GM19351 (cell line): ENCODE data around the gene CNTN4.

ENCODE experiments used
- ATAC-seq: cut with Tn5 transposase; IDR thresholded peaks from one replicate; pipeline ENCODE4 v1.9.1; 2021; ENCODE audit warnings: mild to moderate bottlenecking, moderate library complexity; ENCODE audit not compliant: unreplicated experiment

CNTN4 gene

GRCh38 chr3:3081381-3082233 lies 982.9 kb downstream of the CNTN4 start:
- ATAC-seq: peak; percentile 29

GRCh38 chr3:3082234-3082924 lies 983.7 kb downstream of the CNTN4 start:
- peak; percentile 70 for ATAC-seq

- ATAC-seq: no peak
These were observed 986.2 kb downstream of the CNTN4 start for GRCh38 chr3:3084890-3085289.

- ATAC-seq: peak; percentile 30
These were observed 987.1 kb downstream of the CNTN4 start for GRCh38 chr3:3085782-3086181.

DNA sequence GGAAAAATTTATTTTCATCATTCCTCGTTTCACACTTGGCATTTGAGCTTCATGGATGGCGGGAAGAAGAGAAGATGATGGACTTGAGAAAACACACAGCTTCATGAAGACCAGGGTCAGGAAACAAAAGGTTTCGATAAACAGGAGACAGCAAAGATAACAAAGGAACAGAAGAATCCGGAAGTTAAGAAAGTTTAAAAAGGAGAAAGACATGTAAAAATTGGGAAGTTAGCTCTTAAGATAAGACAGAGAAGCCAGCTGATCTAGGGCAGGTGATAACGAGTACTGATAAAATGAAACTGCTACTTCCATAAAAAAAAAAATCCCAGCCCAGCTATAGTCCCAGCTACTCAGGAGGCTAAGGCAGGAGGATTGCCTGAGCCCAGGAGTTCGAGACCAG lies 987.6 kb downstream of the CNTN4 start:
- ATAC-seq: no peak

DNA sequence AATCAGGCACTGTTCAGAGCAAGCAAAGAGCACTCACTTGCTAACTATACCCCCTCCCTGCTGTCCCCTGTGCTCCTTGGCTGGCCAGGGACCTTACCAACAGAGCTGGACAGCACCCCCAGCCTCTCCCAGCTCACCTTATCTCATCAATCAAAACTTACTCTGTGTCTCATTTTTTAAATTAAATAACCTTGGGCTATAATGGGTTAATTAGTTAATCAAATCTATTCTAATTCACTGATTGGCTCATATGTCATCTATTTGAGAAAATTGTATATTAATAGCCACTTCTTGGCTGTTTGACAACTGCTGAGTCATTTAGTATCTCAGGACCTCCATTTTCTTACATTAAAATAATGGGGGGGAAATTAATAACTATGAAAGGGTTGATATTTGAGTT lies 988.6 kb downstream of the CNTN4 start:
- ATAC-seq: no peak

GRCh38 chr3:3087716-3088465 lies 989.2 kb downstream of the CNTN4 start:
- ATAC-seq: no peak

- peak; percentile 97 for ATAC-seq
These were observed 990.4 kb downstream of the CNTN4 start for GRCh38 chr3:3089017-3089416.

DNA sequence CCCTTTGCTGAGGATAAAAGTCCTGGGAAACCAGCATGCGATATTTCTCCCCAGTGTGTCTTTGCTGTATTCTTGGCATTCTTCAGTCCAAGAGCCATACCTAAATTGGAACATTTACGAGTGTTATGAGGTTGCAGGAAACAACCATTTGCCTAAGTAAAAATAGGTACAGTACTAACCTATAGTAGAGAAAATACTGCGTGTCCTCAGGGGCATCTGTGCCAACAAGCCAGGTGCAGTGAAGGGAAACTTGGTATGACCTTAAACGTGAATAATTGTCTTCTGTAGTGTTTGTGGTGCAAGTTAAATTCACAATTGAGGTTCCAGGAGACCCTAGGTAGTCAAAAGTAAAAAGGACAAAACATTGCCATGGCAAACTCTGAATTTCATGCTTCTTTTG lies 999.3 kb downstream of the CNTN4 start:
- no peak for ATAC-seq

DNA sequence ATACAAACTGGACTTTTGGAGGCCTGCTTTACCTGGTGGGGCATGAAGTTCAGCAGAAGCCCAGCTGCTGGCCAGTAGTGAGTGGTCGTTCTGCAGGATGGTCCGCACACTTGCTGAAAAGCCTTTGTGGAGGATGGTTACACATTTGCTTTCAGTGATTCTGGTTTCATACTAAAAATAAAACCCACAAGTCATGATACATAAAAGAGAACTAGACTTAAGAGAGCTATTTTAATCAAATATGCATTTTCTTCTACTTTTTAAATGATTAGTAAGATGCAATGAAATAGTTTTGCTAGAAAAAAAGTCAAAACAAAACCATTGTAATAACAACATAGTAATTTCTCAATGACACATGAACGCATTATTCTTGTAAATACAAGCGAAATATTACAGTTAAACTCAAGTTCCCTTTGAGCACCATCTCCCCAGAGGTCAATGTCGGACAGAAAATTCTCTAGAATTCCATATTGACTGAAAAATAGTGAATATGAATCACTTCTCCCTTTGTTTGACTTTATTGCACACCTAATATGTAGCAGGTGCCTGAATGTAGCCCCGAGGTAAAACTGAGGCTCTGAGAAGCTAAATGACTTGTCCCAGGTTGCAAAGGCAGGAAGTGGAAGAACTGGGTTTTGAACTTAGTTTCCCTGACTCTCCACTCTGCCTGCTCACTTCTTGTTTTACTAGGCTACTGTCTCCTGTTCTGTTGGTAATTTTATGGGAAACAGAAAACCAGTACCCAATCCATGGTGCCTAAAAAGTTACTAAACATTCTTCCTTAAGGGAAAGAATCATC lies 1003.2 kb downstream of the CNTN4 start:
- peak; percentile 66 for ATAC-seq

- ATAC-seq: no peak
These were observed 1004.1 kb downstream of the CNTN4 start for GRCh38 chr3:3102751-3103150.

DNA sequence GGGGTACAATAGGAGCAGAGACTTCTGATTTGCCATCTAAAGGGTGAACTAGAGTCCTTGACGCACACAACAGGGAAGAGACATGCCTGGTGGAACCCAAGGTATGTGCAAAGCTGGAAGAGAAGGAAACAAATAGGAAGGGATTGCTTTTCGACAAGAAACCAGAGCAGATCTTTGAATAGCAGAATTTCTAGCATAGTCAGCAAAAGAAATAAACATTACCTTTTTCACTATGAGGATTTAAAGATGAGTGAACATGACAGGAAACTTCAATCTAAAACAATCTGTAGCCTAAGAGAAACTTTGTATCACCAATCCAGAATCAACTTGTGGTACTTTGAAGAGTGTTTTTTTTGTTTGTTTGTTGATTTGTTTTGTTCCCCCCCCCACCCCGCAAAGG lies 1006.6 kb downstream of the CNTN4 start:
- no peak for ATAC-seq

DNA sequence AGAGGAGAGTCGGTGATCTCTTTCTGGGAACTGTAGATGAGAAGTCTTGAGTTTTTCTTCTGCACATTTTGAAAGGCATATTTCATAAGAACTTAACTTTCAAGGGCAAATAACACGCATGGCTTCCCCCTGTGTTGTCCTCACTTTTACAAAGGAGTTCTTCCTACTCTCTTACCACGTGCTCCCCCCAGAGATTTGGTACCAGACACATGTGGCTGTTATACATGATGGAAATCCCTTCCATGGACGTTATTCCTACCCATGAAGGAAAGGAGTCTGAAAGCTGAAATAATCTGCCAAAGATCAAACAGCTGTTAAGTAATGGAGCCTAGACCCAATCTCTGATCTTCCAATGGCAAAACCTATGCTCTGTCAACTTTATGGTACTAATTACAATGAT lies 1007.1 kb downstream of the CNTN4 start:
- no peak for ATAC-seq

DNA sequence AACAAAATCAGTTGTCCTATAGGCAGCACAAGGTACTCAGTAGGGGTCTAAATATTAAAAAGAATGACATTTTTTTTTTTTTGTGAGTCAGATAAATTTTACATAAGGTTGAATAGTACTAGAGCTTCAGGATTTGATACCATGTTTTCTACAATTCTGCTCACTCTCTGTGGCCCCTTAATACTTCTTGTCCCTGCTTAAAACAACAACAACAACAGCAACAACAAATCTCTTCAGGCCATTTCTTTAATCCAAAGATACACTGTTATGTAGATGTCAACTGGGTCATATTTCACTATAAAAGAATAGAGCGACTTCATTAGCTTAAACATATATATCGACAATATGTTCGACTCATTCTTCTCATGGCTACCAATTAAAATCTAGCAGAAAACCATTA lies 1008.5 kb downstream of the CNTN4 start:
- no peak for ATAC-seq
